ENCODE data around the gene CFAP46. TPM values are rescaled to one million over a fixed set of nuclear protein-coding genes. Genes with fewer than 3 reads are reported as not detected.

Gene CFAP46
- total RNA-seq, 1 experiment from 2014 or later, result 3.3 TPM

DNA sequence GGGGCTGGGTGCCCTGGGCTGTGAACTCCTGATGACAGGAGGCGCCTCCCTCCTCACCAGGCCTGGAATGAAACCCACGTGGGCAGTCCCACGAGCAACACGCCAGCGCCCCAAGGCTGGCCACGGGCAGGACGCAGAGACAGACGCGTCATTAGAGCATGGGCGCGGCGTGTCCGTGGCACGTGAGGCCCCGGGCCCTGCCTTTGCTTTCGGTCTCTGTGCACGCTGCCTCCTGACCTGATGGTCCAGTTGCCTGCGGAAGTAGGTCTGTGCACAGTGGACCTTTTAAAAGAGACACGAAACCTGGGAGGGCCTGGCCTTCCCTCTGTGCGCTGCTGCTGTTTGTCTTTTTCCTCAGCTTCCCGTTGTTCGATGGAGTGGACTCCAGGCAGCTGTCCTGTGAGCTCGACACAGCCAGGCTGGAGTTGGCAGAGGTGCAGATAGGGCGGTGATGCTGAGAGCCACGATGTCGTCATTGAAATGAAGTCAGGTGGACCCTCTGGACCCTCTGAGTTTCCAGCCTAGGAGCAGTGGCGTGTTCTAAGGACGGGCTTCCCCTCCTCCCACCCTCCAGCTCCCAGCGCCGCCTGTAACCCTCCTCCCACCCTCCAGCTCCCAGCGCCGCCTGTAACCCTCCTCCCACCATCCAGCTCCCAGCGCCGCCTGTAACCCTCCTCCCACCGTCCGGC lies 40.1 kb upstream of the CFAP46 start (continued):
- TF ChIP-seq, protein P1, sequence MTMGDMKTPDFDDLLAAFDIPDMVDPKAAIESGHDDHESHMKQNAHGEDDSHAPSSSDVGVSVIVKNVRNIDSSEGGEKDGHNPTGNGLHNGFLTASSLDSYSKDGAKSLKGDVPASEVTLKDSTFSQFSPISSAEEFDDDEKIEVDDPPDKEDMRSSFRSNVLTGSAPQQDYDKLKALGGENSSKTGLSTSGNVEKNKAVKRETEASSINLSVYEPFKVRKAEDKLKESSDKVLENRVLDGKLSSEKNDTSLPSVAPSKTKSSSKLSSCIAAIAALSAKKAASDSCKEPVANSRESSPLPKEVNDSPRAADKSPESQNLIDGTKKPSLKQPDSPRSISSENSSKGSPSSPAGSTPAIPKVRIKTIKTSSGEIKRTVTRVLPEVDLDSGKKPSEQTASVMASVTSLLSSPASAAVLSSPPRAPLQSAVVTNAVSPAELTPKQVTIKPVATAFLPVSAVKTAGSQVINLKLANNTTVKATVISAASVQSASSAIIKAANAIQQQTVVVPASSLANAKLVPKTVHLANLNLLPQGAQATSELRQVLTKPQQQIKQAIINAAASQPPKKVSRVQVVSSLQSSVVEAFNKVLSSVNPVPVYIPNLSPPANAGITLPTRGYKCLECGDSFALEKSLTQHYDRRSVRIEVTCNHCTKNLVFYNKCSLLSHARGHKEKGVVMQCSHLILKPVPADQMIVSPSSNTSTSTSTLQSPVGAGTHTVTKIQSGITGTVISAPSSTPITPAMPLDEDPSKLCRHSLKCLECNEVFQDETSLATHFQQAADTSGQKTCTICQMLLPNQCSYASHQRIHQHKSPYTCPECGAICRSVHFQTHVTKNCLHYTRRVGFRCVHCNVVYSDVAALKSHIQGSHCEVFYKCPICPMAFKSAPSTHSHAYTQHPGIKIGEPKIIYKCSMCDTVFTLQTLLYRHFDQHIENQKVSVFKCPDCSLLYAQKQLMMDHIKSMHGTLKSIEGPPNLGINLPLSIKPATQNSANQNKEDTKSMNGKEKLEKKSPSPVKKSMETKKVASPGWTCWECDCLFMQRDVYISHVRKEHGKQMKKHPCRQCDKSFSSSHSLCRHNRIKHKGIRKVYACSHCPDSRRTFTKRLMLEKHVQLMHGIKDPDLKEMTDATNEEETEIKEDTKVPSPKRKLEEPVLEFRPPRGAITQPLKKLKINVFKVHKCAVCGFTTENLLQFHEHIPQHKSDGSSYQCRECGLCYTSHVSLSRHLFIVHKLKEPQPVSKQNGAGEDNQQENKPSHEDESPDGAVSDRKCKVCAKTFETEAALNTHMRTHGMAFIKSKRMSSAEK (CRISPR knock-in tag; IDR thresholded peaks at IDR 0.05; ENCODE audit: borderline replicate concordance), result no peak
- TF ChIP-seq, protein P2, sequence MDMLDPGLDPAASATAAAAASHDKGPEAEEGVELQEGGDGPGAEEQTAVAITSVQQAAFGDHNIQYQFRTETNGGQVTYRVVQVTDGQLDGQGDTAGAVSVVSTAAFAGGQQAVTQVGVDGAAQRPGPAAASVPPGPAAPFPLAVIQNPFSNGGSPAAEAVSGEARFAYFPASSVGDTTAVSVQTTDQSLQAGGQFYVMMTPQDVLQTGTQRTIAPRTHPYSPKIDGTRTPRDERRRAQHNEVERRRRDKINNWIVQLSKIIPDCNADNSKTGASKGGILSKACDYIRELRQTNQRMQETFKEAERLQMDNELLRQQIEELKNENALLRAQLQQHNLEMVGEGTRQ (CRISPR knock-in tag; IDR thresholded peaks at IDR 0.05), result no peak
- TF ChIP-seq, protein P3, sequence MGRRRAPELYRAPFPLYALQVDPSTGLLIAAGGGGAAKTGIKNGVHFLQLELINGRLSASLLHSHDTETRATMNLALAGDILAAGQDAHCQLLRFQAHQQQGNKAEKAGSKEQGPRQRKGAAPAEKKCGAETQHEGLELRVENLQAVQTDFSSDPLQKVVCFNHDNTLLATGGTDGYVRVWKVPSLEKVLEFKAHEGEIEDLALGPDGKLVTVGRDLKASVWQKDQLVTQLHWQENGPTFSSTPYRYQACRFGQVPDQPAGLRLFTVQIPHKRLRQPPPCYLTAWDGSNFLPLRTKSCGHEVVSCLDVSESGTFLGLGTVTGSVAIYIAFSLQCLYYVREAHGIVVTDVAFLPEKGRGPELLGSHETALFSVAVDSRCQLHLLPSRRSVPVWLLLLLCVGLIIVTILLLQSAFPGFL (CRISPR knock-in tag; IDR thresholded peaks at IDR 0.05; ENCODE audit: borderline replicate concordance), result no peak
- TF ChIP-seq MYBL2 (CRISPR knock-in tag; IDR thresholded peaks at IDR 0.05) (no peak), TCF7 (CRISPR knock-in tag; IDR thresholded peaks at IDR 0.05; ENCODE audit: low read depth) (no peak)

DNA sequence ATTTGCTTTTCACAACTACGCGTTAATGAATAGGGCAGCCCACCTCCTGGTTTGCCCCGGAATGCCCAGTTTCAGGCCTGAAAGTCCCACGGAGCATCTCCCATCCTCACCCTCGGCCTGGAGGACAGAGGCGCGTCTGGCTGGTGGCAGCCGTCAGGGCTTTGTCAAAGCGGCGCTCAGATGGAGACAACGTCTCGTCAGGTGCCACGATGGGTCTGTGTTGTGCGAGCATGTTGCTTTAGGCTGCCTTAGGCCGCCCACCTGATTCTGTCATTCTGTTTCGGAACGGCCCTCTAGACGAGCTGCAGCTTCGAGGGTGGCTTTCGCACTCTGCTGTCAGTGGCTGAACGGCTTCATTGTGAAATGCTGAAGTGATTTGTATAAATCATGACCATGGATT lies 39.4 kb upstream of the CFAP46 start:
- ATAC-seq (no peak), DNase-seq (ENCODE audit: low spot score) (no peak)
- TF ChIP-seq, protein P4, sequence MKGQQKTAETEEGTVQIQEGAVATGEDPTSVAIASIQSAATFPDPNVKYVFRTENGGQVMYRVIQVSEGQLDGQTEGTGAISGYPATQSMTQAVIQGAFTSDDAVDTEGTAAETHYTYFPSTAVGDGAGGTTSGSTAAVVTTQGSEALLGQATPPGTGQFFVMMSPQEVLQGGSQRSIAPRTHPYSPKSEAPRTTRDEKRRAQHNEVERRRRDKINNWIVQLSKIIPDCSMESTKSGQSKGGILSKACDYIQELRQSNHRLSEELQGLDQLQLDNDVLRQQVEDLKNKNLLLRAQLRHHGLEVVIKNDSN (CRISPR knock-in tag; IDR thresholded peaks at IDR 0.05), result no peak
- no peak for TF ChIP-seq TEAD1 (CRISPR knock-in tag; IDR thresholded peaks at IDR 0.05)
- TF ChIP-seq, protein P5, sequence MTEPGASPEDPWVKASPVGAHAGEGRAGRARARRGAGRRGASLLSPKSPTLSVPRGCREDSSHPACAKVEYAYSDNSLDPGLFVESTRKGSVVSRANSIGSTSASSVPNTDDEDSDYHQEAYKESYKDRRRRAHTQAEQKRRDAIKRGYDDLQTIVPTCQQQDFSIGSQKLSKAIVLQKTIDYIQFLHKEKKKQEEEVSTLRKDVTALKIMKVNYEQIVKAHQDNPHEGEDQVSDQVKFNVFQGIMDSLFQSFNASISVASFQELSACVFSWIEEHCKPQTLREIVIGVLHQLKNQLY (CRISPR knock-in tag; IDR thresholded peaks at IDR 0.05), result no peak
- no peak for TF ChIP-seq NR1H2 (CRISPR knock-in tag; IDR thresholded peaks at IDR 0.05)
- TF ChIP-seq PRRX2 (CRISPR knock-in tag; IDR thresholded peaks at IDR 0.05), result no peak
- TF ChIP-seq, protein P6, sequence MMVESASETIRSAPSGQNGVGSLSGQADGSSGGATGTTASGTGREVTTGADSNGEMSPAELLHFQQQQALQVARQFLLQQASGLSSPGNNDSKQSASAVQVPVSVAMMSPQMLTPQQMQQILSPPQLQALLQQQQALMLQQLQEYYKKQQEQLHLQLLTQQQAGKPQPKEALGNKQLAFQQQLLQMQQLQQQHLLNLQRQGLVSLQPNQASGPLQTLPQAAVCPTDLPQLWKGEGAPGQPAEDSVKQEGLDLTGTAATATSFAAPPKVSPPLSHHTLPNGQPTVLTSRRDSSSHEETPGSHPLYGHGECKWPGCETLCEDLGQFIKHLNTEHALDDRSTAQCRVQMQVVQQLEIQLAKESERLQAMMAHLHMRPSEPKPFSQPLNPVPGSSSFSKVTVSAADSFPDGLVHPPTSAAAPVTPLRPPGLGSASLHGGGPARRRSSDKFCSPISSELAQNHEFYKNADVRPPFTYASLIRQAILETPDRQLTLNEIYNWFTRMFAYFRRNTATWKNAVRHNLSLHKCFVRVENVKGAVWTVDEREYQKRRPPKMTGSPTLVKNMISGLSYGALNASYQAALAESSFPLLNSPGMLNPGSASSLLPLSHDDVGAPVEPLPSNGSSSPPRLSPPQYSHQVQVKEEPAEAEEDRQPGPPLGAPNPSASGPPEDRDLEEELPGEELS (CRISPR knock-in tag; IDR thresholded peaks at IDR 0.05), result no peak
- TF ChIP-seq ZNF121 (CRISPR knock-in tag; IDR thresholded peaks at IDR 0.05), result no peak
- no peak for TF ChIP-seq CREB1 (CRISPR knock-in tag; IDR thresholded peaks at IDR 0.05)
- no peak for TF ChIP-seq ZNF219 (CRISPR knock-in tag; IDR thresholded peaks at IDR 0.05; ENCODE audit: borderline replicate concordance)
- TF ChIP-seq FOXJ3 (CRISPR knock-in tag; IDR thresholded peaks at IDR 0.05; ENCODE audit: borderline replicate concordance), result no peak
- no peak for TF ChIP-seq ZNF423 (CRISPR knock-in tag; IDR thresholded peaks at IDR 0.05)
- TF ChIP-seq EMX1 (CRISPR knock-in tag; IDR thresholded peaks at IDR 0.05), result no peak
- TF ChIP-seq, protein P7, sequence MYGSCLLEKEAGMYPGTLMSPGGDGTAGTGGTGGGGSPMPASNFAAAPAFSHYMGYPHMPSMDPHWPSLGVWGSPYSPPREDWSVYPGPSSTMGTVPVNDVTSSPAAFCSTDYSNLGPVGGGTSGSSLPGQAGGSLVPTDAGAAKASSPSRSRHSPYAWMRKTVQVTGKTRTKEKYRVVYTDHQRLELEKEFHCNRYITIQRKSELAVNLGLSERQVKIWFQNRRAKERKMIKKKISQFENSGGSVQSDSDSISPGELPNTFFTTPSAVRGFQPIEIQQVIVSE (CRISPR knock-in tag; IDR thresholded peaks at IDR 0.05; ENCODE audit: borderline replicate concordance), result no peak
- TF ChIP-seq, protein P8, sequence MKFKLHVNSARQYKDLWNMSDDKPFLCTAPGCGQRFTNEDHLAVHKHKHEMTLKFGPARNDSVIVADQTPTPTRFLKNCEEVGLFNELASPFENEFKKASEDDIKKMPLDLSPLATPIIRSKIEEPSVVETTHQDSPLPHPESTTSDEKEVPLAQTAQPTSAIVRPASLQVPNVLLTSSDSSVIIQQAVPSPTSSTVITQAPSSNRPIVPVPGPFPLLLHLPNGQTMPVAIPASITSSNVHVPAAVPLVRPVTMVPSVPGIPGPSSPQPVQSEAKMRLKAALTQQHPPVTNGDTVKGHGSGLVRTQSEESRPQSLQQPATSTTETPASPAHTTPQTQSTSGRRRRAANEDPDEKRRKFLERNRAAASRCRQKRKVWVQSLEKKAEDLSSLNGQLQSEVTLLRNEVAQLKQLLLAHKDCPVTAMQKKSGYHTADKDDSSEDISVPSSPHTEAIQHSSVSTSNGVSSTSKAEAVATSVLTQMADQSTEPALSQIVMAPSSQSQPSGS (CRISPR knock-in tag; IDR thresholded peaks at IDR 0.05; ENCODE audit: borderline replicate concordance, low read depth), result no peak
- CTCF ChIA-PET, result no interaction called here
- POLR2A ChIA-PET, result no interaction called here
- Mint-ChIP-seq H3K4me3 (no peak overlapping the region), H3K4me1 (peaks cover 3% of the 10 kb centered on the region), H3K9me3 (no peaks in the 10 kb centered on the region), H3K36me3 (no peaks in the 10 kb centered on the region), H3K27ac (no peak overlapping the region), H3K27me3 (ENCODE audit: low read depth) (no peaks in the 10 kb centered on the region)
